GM23248 (cell line): ENCODE data around the gene SUMF1. TPM values are rescaled to one million over a fixed set of nuclear protein-coding genes. Genes with fewer than 3 reads are reported as not detected.
A peak's percentile ranks its signal among the peaks of the same experiment; 100 is the strongest.

ENCODE experiments used
- DNase-seq: peaks from one replicate; pipeline ENCODE4 v3.0.0-alpha.2; 2015
- H2AFZ ChIP-seq: fragments of 200-600 bp; sonication (generic); 2 replicates; pipeline ENCODE4 v1.6.1; 2016; ENCODE audit warnings: antibody characterized with exemption
- H3F3A ChIP-seq: fragments of 200-600 bp; sonication (generic); 2 replicates; pipeline ENCODE4 v1.6.1; 2016; ENCODE audit warnings: mild to moderate bottlenecking, antibody characterized with exemption, mixed run types; ENCODE audit not compliant: insufficient read depth
- H3K27ac ChIP-seq: fragments of 200-600 bp; sonication (generic); 2 replicates; pipeline ENCODE4 v1.5.1; 2016; ENCODE audit warnings: mild to moderate bottlenecking
- H3K27me3 ChIP-seq: fragments of 200-600 bp; sonication (generic); replicated peaks from 2 replicates; pipeline ENCODE4 v1.6.1; 2016; ENCODE audit warnings: mild to moderate bottlenecking; ENCODE audit not compliant: insufficient read depth
- H3K36me3 ChIP-seq: fragments of 200-600 bp; sonication (generic); 2 replicates; pipeline ENCODE4 v1.6.1; 2016; ENCODE audit warnings: low read depth, mild to moderate bottlenecking
- H3K4me1 ChIP-seq: fragments of 200-600 bp; sonication (generic); 2 replicates; pipeline ENCODE4 v1.6.1; 2016; ENCODE audit warnings: mild to moderate bottlenecking; ENCODE audit not compliant: insufficient read depth
- H3K4me2 ChIP-seq: fragments of 200-600 bp; sonication (generic); one replicate; pipeline ENCODE4 v1.6.1; 2016; ENCODE audit warnings: mild to moderate bottlenecking; ENCODE audit not compliant: unreplicated experiment
- H3K4me3 ChIP-seq: fragments of 200-600 bp; sonication (generic); 2 replicates; pipeline ENCODE4 v1.5.1; 2016; ENCODE audit warnings: mild to moderate bottlenecking
- H3K79me2 ChIP-seq: fragments of 200-600 bp; sonication (generic); 2 replicates; pipeline ENCODE4 v1.6.1; 2016; ENCODE audit warnings: mild to moderate bottlenecking; ENCODE audit not compliant: insufficient read depth
- H3K9ac ChIP-seq: fragments of 200-600 bp; sonication (generic); 2 replicates; pipeline ENCODE4 v1.6.1; 2016; ENCODE audit warnings: mild to moderate bottlenecking
- H3K9me2 ChIP-seq: fragments of 200-600 bp; sonication (generic); 2 replicates; pipeline ENCODE4 v1.6.1; 2016; ENCODE audit warnings: mixed run types, mild to moderate bottlenecking, moderate library complexity; ENCODE audit not compliant: insufficient read depth
- H3K9me3 ChIP-seq: fragments of 200-600 bp; sonication (generic); one replicate; pipeline ENCODE4 v1.6.1; 2017; ENCODE audit warnings: low read depth
- H4K20me1 ChIP-seq: fragments of 200-600 bp; sonication (generic); 2 replicates; pipeline ENCODE4 v1.6.0; 2016; ENCODE audit not compliant: insufficient read depth
- EZH2 ChIP-seq: fragments of 200-600 bp; sonication (generic); IDR thresholded peaks from 2 replicates; pipeline ENCODE4 v1.6.1; 2018; ENCODE audit warnings: antibody characterized with exemption, mild to moderate bottlenecking; ENCODE audit not compliant: insufficient read depth, poor library complexity, severe bottlenecking
- EZH2phosphoT487 ChIP-seq: fragments of 200-600 bp; sonication (generic); IDR thresholded peaks from 2 replicates; pipeline ENCODE4 v1.6.1; 2018; ENCODE audit warnings: antibody characterized with exemption, moderate library complexity, mild to moderate bottlenecking, low read depth; ENCODE audit not compliant: insufficient read depth
- WGBS, 2 experiments: methylation state at CpG; one replicate each; pipeline ENCODE4 v1.1.6; 2015 to 2017; ENCODE audit warnings: low lambda C conversion rate in 2 of 2, low coverage in 1 of 2; ENCODE audit errors: missing lambda C conversion rate in 2 of 2; 5-methylcytosine and 5-hydroxymethylcytosine counted together
- in situ Hi-C: fragments of 300-500 bp; cut with MboI; formaldehyde crosslinking; loops from 2 replicates; pipeline ENCODE4 v1.15.0; 2020
- polyA plus RNA-seq: library from polyadenylated mRNA; unstranded; fragments of >200 nt; fragmentation: Nextera tagmentation; extraction: Ambion mirVana; gene quantifications from 2 replicates; pipeline ENCODE4 v1.2.1, GENCODE V29; 2016
- total RNA-seq: library from RNA; depleted of rRNA; stranded (reverse); fragments of >200 nt; shearing (Covaris generic); gene quantifications from 2 replicates; pipeline ENCODE4 v1.2.3, GENCODE V29; 2014

SUMF1 gene
- total and polyA plus RNA-seq, 2 experiments from 2014 or later: 55.3 to 88.1 TPM

GRCh38 chr3:4336850-4337546 lies 130.1 kb downstream of the SUMF1 start:
- no peak overlapping the region for H3K4me2 ChIP-seq
- H2AFZ ChIP-seq: no peak overlapping the region
- H3K9me2 ChIP-seq: no peaks in the 10 kb centered on the region
- H3K4me3 ChIP-seq: no peak overlapping the region
- no peaks in the 10 kb centered on the region for H3K36me3 ChIP-seq
- H3K79me2 ChIP-seq: no peaks in the 10 kb centered on the region
- TF ChIP-seq EZH2phosphoT487: no peak
- no peak for TF ChIP-seq EZH2
- no peak overlapping the region for H3K9ac ChIP-seq
- H4K20me1 ChIP-seq: no peaks in the 10 kb centered on the region
- no peaks in the 10 kb centered on the region for H3K4me1 ChIP-seq
- H3K9me3 ChIP-seq: no peaks in the 10 kb centered on the region
- H3K27me3 ChIP-seq: no peaks in the 10 kb centered on the region
- DNase-seq: no peak
- H3K27ac ChIP-seq: no peak overlapping the region
- no peaks in the 10 kb centered on the region for H3F3A ChIP-seq
- in situ Hi-C loops: loop anchor here (25.0 kb wide), 1 partner anchor 725 kb away; no protein-coding TSS in a partner anchor
- WGBS, 2 experiments: 3 to 4% methylated on average over 3 of the region's 3 CpGs

DNA sequence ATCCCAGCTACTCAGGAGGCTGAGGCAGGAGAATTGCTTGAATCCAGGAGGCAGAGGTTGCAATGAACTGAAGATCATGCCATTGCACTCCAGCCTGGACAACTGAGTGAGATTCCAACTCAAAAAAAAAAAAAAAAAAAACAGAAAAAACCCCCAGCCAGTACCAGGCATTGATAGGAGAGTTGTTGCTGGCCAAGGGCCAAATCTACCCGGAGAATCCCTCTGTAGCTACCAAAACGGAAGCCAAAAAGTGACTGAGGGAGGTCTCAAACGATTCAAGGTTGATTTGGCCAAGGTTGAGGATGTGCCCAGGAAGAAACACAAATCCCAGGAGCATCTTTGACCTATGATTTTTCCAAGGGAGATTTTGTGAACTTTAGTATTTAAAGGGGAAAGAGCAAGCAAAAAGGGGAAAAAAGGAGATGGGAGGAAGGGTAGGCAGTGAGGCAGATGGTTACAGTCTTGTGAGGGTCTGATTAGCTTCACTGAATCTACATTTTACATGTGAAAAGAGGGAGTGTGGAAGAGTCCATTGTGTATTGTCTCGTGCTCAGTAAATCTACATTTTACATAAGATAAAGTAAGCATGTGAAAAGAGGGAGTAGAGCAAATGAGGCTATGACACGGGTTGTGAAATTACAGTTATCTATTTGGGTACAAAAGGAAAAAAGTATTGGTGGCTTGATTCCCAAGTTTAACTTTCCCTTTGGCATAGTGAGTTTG lies 131.1 kb downstream of the SUMF1 start:
- no peaks in the 10 kb centered on the region for H3K79me2 ChIP-seq
- H3K27ac ChIP-seq: no peak overlapping the region
- H3K4me2 ChIP-seq: no peak overlapping the region
- no peaks in the 10 kb centered on the region for H4K20me1 ChIP-seq
- in situ Hi-C loops: loop anchor here (25.0 kb wide), 1 partner anchor 726 kb away; no protein-coding TSS in a partner anchor
- WGBS, 2 experiments: 46% methylated on average over 5 of the region's 5 CpGs
- H3F3A ChIP-seq: no peaks in the 10 kb centered on the region
- no peaks in the 10 kb centered on the region for H3K9me2 ChIP-seq
- no peaks in the 10 kb centered on the region for H3K36me3 ChIP-seq
- no peak for DNase-seq
- no peak overlapping the region for H3K9ac ChIP-seq
- H3K4me1 ChIP-seq: no peaks in the 10 kb centered on the region
- no peaks in the 10 kb centered on the region for H3K27me3 ChIP-seq
- TF ChIP-seq EZH2 (no peak), EZH2phosphoT487 (no peak)
- H2AFZ ChIP-seq: no peak overlapping the region
- no peak overlapping the region for H3K4me3 ChIP-seq
- no peaks in the 10 kb centered on the region for H3K9me3 ChIP-seq

DNA sequence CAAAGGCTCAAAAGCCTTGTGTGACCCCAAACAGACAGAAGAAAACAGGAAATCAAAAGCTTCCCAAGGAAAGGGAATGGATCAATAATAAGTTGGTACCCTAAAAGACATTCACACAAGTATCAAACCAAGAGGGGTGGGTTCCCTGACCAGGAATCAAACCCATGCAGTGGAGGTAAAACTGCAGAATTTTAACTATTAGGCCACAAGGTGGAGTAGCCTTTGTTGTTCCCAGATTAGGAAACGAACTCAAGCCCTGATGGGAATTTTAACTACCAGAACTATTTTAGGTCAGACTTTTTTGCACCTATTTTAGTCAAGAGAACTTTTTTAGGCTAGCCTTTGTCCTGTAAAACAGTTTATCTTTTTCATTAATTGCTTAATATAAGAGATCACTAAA lies 132.5 kb downstream of the SUMF1 start:
- no peak overlapping the region for H3K27ac ChIP-seq
- peak; percentile 10 for DNase-seq
- H3K4me1 ChIP-seq: no peaks in the 10 kb centered on the region
- no peak overlapping the region for H2AFZ ChIP-seq
- H3K36me3 ChIP-seq: no peaks in the 10 kb centered on the region
- H3F3A ChIP-seq: no peaks in the 10 kb centered on the region
- no peaks in the 10 kb centered on the region for H3K79me2 ChIP-seq
- H3K9me2 ChIP-seq: no peaks in the 10 kb centered on the region
- in situ Hi-C loops: loop anchor here (25.0 kb wide), 1 partner anchor 728 kb away; no protein-coding TSS in a partner anchor
- TF ChIP-seq EZH2phosphoT487 (no peak), EZH2 (no peak)
- H3K27me3 ChIP-seq: no peaks in the 10 kb centered on the region
- H3K9me3 ChIP-seq: no peaks in the 10 kb centered on the region
- H4K20me1 ChIP-seq: no peaks in the 10 kb centered on the region
- H3K9ac ChIP-seq: no peak overlapping the region
- no peak overlapping the region for H3K4me2 ChIP-seq
- WGBS, 2 experiments: 17 to 26% methylated on average over 1 of the region's 1 CpG
- no peak overlapping the region for H3K4me3 ChIP-seq

DNA sequence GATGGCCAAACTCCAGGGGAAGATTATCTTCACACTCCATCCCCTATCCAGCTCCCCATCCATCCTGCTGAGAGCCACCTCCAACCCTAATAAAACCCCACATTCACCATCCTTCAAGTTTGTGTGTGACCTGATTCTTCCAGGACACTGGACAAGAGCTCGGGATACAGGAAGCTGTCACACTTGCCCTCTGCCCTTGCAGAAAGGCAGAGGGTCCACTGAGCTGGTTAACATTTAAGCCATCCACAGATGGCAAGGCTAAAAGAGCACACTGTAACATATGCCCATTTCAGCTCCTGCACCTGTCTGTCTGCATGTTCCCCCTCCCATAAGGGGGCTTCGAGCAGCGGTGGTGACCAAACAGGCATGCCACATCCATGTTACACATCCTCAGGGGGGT lies 134.1 kb downstream of the SUMF1 start:
- Histone ChIP-seq H3K4me3 (no peak overlapping the region), H3K9ac (no peak overlapping the region), H3K9me2 (no peaks in the 10 kb centered on the region), H3K4me1 (no peaks in the 10 kb centered on the region), H3K27me3 (no peaks in the 10 kb centered on the region), H3K9me3 (no peaks in the 10 kb centered on the region), H3F3A (no peaks in the 10 kb centered on the region), H3K27ac (no peak overlapping the region), H3K4me2 (no peak overlapping the region), H3K36me3 (no peaks in the 10 kb centered on the region), H2AFZ (no peak overlapping the region), H4K20me1 (no peaks in the 10 kb centered on the region), H3K79me2 (no peaks in the 10 kb centered on the region)
- WGBS, 2 experiments: 94 to 97% methylated on average over 3 of the region's 3 CpGs
- in situ Hi-C loops: loop anchor here (25.0 kb wide), 1 partner anchor 729 kb away; no protein-coding TSS in a partner anchor
- TF ChIP-seq EZH2 (no peak), EZH2phosphoT487 (no peak)
- no peak for DNase-seq
